Measurements from ENCODE around the gene ANAPC7.

ANAPC7 gene

DNA sequence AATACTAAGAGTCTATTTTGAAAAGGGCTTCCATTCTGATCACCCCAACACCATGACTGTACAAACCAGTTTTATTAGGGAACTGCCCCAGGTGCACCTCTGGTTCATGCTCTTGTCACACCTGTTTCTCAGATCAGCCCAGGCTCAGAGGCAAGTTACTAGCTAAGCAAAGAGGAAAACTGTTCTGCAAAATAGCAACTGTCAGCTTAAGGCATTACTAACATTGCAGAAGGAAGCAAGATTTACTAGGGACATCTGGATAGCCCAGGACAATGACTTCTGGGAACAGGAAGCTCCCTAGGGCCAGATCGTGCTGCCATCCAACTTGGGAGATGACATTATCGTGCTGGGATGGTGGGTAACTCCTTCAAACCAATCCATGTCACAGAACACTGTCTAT is 30.1 kb downstream of the ANAPC7 start:
- ATAC-seq (ENCODE audit: insufficient read depth, low read depth) (no peak), DNase-seq (no peak)
- TF ChIP-seq, protein P1, sequence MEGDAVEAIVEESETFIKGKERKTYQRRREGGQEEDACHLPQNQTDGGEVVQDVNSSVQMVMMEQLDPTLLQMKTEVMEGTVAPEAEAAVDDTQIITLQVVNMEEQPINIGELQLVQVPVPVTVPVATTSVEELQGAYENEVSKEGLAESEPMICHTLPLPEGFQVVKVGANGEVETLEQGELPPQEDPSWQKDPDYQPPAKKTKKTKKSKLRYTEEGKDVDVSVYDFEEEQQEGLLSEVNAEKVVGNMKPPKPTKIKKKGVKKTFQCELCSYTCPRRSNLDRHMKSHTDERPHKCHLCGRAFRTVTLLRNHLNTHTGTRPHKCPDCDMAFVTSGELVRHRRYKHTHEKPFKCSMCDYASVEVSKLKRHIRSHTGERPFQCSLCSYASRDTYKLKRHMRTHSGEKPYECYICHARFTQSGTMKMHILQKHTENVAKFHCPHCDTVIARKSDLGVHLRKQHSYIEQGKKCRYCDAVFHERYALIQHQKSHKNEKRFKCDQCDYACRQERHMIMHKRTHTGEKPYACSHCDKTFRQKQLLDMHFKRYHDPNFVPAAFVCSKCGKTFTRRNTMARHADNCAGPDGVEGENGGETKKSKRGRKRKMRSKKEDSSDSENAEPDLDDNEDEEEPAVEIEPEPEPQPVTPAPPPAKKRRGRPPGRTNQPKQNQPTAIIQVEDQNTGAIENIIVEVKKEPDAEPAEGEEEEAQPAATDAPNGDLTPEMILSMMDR (IDR thresholded peaks at IDR 0.05; ENCODE audit: borderline replicate concordance, extremely low read depth, low read length, poor library complexity, severe bottlenecking): no peak
- no peak for TF ChIP-seq EZH2 (IDR thresholded peaks at IDR 0.05; ENCODE audit: borderline replicate concordance, low read depth, low read length, severe bottlenecking)
- Histone ChIP-seq H3K9me3 (ENCODE audit: insufficient read depth, low read length, severe bottlenecking) (no peaks in the 10 kb centered on the region), H3K4me1 (ENCODE audit: insufficient read depth, low read length) (no peaks in the 10 kb centered on the region), H4K20me1 (ENCODE audit: insufficient read depth, low read length) (peaks cover 7% of the 10 kb centered on the region), H3K9ac (ENCODE audit: low read depth, low read length) (no peak overlapping the region), H3K4me2 (ENCODE audit: insufficient read depth, low read length) (no peak overlapping the region), H3K79me2 (ENCODE audit: insufficient read depth, low read length) (no peaks in the 10 kb centered on the region), H2AFZ (ENCODE audit: low read depth, low read length) (no peak overlapping the region), H3K36me3 (ENCODE audit: insufficient read depth, low read length) (peaks cover 77% of the 10 kb centered on the region), H3K4me3 (ENCODE audit: low read depth in 1 of 2, low read length in 2 of 2) (no peak overlapping the region), H3K27me3 (ENCODE audit: insufficient read depth, low read length, poor library complexity) (no peaks in the 10 kb centered on the region), H3K27ac (ENCODE audit: low read length) (no peak overlapping the region)

DNA sequence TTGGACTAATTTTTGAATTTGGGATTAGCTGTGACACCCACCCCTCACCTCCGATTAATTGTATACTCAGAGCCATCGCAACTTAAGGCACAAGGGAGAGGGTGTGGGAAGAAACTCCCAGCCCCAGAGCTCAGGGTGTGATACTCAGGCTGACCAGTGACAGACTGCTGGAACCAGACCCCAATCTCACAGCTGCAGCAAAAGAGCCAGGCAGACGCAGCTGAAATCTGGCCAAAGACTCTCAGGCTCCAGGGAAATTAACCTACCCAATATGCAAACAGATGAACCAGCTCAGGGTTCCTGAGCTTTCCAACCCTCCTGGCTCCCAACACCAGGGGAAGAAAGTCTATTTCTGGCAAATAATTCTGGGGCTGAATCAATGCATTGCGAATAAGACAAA is 30.5 kb downstream of the ANAPC7 start:
- no peak overlapping the region for H3K4me3 ChIP-seq (ENCODE audit: low read depth in 1 of 2, low read length in 2 of 2)
- H3K27ac ChIP-seq (ENCODE audit: low read length): no peak overlapping the region
- peaks cover 73% of the 10 kb centered on the region for H3K36me3 ChIP-seq (ENCODE audit: insufficient read depth, low read length)
- H3K9ac ChIP-seq (ENCODE audit: low read depth, low read length): no peak overlapping the region
- DNase-seq: no peak
- H3K79me2 ChIP-seq (ENCODE audit: insufficient read depth, low read length): no peaks in the 10 kb centered on the region
- no peaks in the 10 kb centered on the region for H3K4me1 ChIP-seq (ENCODE audit: insufficient read depth, low read length)
- no peak for TF ChIP-seq EZH2 (IDR thresholded peaks at IDR 0.05; ENCODE audit: borderline replicate concordance, low read depth, low read length, severe bottlenecking)
- TF ChIP-seq, protein P1 (IDR thresholded peaks at IDR 0.05; ENCODE audit: borderline replicate concordance, extremely low read depth, low read length, poor library complexity, severe bottlenecking): no peak
- peaks cover 7% of the 10 kb centered on the region for H4K20me1 ChIP-seq (ENCODE audit: insufficient read depth, low read length)
- H2AFZ ChIP-seq (ENCODE audit: low read depth, low read length): no peak overlapping the region
- H3K27me3 ChIP-seq (ENCODE audit: insufficient read depth, low read length, poor library complexity): no peaks in the 10 kb centered on the region
- no peak overlapping the region for H3K4me2 ChIP-seq (ENCODE audit: insufficient read depth, low read length)
- no peaks in the 10 kb centered on the region for H3K9me3 ChIP-seq (ENCODE audit: insufficient read depth, low read length, severe bottlenecking)
- no peak for ATAC-seq (ENCODE audit: insufficient read depth, low read depth)

DNA sequence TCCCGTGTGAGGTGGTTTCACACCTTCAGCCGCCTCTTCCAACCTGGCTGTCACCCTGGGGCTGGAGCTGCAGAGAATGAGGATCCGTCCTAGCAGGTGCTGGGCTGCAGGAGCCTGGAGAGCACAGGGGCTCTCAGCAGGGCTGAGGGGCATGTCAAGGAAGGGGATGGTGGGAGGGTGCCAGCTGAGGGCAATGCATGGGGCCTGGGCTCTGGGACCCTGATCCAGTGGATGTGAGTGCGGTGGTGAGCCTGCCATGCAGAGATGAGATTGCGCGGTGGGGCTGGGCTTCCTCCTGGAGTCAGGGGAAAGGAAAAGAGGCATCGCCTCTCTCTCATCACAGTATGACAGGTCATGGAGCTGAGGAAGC is 31.5 kb downstream of the ANAPC7 start:
- no peak for DNase-seq
- Histone ChIP-seq H3K9me3 (ENCODE audit: insufficient read depth, low read length, severe bottlenecking) (no peaks in the 10 kb centered on the region), H3K27me3 (ENCODE audit: insufficient read depth, low read length, poor library complexity) (no peaks in the 10 kb centered on the region), H4K20me1 (ENCODE audit: insufficient read depth, low read length) (peaks cover 7% of the 10 kb centered on the region), H3K79me2 (ENCODE audit: insufficient read depth, low read length) (no peaks in the 10 kb centered on the region), H3K36me3 (ENCODE audit: insufficient read depth, low read length) (peaks cover 64% of the 10 kb centered on the region), H3K4me2 (ENCODE audit: insufficient read depth, low read length) (no peak overlapping the region), H3K27ac (ENCODE audit: low read length) (no peak overlapping the region), H2AFZ (ENCODE audit: low read depth, low read length) (no peak overlapping the region), H3K9ac (ENCODE audit: low read depth, low read length) (no peak overlapping the region), H3K4me1 (ENCODE audit: insufficient read depth, low read length) (no peaks in the 10 kb centered on the region), H3K4me3 (ENCODE audit: low read depth in 1 of 2, low read length in 2 of 2) (no peak overlapping the region)
- ATAC-seq (ENCODE audit: insufficient read depth, low read depth): peak; percentile 7; the same call in 1 of the 3 replicates
- TF ChIP-seq, protein P1 (IDR thresholded peaks at IDR 0.05; ENCODE audit: borderline replicate concordance, extremely low read depth, low read length, poor library complexity, severe bottlenecking): no peak
- TF ChIP-seq EZH2 (IDR thresholded peaks at IDR 0.05; ENCODE audit: borderline replicate concordance, low read depth, low read length, severe bottlenecking): no peak
